Measurements from ENCODE around the gene SMIM28. TPM values are rescaled to one million over a fixed set of nuclear protein-coding genes. Genes with fewer than 3 reads are reported as not detected.

SMIM28 gene
- polyA plus RNA-seq, 3 donors: not detected

DNA sequence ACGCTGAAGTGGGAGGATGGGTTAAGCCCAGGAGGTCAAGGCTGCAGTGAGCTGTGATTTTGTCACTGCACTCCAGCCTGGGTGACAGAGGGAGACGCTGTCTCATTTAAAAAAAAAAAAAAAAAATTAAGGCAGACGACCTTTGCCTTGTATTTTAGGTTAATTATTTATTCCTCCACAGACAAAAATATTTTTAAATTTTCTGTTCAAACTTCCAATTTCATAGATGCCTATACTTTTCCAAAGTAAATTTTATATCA is 6.3 kb upstream of the SMIM28 start:
- DNase-seq (ENCODE audit: extremely low read depth in 1 of 11, low read depth in 9 of 11, low spot score in 4 of 11): no peak

DNA sequence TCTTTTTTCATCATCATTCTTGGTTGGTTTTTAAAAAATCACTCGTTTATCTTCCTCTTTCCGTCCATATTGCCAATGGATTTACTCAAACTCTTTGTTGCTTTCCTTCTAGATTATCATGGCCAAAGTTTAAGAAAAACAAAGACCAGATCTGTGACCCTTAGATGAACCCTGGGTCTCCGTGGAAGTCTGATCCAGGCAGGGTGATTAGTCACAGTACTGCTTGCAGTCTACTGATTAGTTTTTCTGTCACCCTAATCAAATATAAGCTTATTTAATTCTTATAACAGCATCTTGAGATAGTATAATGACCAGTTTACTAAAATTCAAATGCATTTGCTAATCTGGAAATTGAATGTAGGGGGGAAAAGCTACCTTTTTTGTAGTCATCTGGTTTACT is 6.0 kb upstream of the SMIM28 start:
- DNase-seq (ENCODE audit: extremely low read depth in 1 of 11, low read depth in 9 of 11, low spot score in 4 of 11): no peak

DNA sequence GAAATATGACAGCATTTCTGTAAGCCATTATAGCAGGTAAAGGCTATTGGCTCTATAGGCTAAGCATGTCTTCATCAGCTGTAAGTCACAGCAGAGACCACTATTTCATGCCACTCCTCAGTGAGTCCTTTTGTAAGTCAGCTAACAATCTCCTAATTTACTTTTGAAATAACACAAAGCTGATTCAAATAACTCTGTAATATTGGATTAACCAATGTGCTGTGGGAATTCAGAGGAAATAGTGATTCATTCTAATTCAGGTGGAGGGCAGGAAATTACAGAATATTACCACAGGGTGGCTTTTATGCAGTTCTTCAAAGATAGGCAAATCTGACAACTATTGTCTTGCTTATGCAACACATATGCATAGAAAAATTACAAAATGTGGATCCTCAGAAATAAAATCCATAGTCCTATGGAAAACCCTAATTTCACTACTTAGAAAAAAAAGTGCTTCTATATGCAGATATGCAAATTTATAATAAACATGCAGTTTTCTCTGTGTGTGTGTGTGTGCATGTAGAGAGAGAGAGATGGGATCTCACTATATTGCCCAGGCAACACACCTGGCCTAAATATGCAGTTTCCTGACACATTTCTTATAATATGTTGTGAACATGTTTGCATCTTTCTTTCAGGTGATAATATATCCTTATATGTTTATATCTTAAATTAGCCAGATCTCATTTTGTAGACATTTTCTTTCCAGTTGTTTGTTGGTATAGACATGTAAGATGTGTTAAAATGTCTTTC is 4.8 kb upstream of the SMIM28 start:
- DNase-seq (ENCODE audit: extremely low read depth in 1 of 11, low read depth in 9 of 11, low spot score in 4 of 11): no peak

DNA sequence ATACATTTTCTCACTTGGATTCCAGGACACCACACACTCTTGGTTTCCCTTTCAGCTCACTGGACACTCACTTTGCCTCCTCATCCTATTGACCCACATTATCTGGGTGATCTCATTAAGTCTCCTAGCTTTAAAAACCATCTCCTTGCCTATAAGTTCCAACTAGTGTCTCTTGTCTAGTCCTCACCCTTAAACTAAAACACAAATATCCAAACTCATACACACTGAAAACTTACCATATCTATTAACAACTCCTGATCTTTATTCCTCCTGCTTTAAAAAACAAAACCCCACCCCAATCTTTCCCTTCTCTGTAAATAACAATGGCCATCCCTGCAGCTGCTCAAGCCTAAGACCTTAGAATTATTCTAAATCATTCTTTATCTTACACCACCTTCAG is 3.5 kb upstream of the SMIM28 start:
- DNase-seq (ENCODE audit: extremely low read depth in 1 of 11, low read depth in 9 of 11, low spot score in 4 of 11): no peak

DNA sequence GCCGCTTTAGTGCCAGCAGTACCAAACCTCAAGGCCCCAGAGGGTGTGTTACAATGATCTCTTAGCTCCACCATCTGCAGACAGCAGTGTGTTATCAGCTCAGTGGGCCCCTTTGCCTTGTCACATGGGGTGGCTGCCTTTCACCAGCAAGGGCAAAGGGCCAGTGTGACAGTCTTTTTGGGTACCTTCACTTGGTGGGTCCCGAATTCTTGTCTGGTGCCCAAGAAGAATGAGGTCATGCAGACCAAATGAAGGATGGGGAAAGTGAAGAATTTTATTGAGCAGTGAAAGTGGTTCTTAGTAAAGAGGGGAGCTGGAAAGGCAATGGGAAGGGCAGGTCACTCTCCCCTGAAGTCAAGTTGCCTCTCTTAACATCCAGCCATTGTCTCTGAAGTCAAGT is 2.9 kb upstream of the SMIM28 start:
- no peak for DNase-seq (ENCODE audit: extremely low read depth in 1 of 11, low read depth in 9 of 11, low spot score in 4 of 11)

DNA sequence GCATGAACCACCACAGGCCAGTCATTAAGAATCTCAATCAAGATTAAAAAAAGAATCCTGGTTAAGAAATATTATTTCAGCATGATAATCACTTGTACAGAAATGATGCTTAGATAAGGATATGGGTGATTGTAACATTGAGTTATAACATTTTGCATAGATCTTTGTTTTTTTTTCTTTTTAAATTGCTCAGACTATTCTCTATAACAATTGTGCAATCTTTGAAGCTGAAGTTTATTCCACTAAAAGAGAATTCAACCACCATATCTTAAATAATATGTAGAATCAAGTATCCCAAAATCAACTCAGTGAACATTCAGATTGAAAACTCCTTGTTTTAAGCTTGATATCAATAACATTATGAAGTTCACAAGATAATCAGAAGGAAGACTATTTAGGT is 663 bp upstream of the SMIM28 start:
- no peak for DNase-seq (ENCODE audit: extremely low read depth in 1 of 11, low read depth in 9 of 11, low spot score in 4 of 11)

DNA sequence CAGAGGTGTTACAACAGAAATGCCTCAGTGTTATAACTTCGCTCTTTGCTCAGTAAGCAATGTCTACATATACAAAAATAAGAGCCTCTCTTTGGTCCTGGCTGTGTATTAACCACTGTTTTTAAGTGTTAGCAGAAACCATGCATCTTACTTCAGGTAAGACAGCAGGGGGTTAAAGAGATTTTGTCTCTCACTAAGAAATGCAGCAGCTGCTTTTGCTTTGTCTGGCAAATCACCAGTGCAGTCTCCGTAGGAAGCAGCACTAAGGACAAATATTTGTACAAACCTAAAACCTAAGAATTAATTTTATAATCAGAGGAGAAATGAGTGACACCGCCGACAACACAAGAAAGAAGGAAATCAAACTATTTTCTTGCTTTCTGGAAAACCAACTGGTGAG is 758 bp downstream of the SMIM28 start:
- DNase-seq (ENCODE audit: extremely low read depth in 1 of 11, low read depth in 9 of 11, low spot score in 4 of 11): no peak

DNA sequence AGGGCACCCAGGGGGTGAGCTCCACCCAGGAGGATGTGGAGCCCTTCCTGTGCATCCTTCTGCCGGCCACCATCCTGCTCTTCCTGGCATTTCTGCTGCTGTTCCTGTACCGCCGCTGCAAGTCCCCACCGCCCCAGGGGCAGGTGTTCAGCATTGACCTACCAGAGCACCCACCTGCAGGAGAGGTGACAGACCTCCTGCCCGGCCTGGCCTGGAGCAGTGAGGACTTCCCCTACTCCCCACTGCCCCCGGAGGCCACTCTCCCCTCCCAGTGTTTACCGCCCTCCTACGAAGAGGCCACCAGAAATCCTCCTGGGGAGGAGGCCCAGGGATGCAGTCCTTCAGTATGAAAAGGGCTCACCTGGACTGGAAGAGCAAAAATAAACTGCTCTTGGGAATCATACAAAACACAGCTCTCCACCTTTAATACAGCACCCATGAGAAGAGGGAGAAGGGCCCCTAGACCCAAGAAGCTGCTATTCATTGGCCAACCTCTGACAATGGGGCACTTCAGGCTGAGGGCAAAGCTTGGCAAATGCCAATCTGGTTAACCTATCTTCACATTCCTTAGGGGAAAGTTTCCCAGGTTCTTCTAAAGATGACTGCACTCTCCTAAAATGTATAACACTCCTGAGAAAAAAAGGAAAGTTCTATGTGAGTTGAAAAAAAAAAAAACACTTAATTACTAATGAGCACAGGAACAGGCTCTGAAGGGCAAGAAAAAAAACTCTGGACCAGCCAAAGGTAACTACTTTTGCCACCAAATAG is 5.0 kb downstream of the SMIM28 start:
- no peak for DNase-seq (ENCODE audit: extremely low read depth in 1 of 11, low read depth in 9 of 11, low spot score in 4 of 11)

DNA sequence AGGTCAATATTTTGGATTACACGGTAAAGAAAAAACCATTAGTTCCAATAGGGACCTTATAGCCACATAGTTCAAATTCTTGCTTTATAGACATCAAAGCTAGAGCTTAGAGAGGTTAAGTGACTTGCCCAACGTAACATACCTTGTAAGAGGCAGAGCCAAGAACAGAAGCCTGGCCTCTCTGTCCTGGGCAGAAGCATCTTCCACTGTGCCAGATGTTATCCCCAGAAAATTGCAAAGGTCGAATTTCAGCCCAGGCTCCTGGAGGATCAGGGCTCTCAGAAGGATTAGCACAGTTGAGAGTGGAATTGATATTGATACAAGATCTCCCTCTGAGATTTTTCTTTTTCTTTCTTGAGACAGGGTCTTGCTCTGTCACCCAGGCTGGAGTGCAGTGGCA is 6.1 kb downstream of the SMIM28 start:
- DNase-seq (ENCODE audit: extremely low read depth in 1 of 11, low read depth in 9 of 11, low spot score in 4 of 11): no peak

DNA sequence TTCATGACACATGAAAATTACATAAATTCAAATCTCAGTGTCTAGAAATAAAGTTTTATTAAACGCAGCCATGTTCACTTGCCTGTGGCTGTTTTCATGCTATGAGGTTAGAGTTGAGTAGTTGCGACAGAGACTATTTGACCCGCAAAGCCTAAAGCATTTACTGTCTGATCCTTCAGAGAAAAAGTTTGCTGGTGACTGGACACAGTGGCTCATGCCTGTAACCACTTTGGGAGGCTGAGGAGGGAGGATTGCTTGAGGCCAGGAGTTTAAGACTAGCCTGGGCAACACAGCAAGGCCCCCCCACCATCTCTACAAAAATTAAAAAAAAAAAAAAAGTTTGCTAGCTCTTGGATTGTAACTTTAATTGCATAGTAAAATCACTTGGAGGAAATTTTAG is 9.2 kb downstream of the SMIM28 start:
- DNase-seq (ENCODE audit: extremely low read depth in 1 of 11, low read depth in 9 of 11, low spot score in 4 of 11): no peak

DNA sequence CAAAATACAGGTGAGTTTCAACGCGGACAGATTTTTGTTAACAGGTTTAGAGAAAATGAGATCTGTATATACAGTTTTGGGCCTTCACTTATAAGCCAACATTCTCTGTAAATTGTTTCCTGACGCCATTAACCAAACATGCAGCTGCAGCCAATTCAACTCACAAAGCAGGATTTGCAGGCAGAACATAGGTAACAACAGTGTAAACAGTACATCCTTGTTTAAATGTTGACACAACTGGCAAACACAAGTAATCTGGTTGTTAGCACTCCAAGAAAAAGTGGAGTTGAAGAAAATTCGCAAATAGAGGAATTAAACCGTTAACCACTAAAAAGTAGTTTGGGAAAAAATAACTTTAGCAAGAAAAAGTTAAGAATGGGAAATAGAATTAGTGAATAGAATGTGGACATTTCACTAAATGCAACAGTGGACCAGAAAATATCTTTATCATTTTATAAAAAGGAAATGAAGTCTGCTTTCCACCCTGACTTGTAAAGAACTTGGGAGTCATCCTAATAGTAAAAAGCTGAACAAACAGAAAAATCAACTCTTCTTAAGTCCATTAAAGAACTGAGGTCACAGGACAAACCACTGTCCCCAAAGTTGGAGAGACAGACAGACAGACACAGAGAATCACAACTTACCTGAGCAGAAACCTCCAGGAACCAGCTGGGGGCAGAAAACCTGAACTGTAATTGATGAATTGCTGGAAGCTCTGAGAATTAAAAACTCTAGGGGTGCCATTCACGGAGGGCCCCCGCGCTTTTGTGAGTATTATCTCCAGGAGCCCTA is 10.1 kb downstream of the SMIM28 start:
- no peak for DNase-seq (ENCODE audit: extremely low read depth in 1 of 11, low read depth in 9 of 11, low spot score in 4 of 11)

DNA sequence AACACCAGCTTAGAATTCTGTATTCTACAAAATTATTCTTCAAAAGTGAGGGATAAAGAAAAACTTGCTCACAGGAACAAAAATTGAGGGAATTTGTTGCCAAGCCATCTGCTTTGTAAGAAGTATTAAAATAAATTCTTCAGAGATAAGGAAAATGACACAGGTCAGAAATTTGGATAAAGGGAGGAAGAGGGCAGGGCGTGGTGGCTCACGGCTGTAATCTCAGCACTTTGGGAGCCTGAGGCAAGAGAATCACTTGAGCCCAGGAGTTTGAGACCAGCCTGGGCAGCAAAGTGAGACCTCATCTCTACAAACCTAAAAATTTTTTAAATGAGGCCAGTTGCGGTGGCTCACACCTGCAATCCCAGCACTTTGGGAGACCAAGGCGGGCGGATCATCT is 11.8 kb downstream of the SMIM28 start:
- no peak for DNase-seq (ENCODE audit: extremely low read depth in 1 of 11, low read depth in 9 of 11, low spot score in 4 of 11)

DNA sequence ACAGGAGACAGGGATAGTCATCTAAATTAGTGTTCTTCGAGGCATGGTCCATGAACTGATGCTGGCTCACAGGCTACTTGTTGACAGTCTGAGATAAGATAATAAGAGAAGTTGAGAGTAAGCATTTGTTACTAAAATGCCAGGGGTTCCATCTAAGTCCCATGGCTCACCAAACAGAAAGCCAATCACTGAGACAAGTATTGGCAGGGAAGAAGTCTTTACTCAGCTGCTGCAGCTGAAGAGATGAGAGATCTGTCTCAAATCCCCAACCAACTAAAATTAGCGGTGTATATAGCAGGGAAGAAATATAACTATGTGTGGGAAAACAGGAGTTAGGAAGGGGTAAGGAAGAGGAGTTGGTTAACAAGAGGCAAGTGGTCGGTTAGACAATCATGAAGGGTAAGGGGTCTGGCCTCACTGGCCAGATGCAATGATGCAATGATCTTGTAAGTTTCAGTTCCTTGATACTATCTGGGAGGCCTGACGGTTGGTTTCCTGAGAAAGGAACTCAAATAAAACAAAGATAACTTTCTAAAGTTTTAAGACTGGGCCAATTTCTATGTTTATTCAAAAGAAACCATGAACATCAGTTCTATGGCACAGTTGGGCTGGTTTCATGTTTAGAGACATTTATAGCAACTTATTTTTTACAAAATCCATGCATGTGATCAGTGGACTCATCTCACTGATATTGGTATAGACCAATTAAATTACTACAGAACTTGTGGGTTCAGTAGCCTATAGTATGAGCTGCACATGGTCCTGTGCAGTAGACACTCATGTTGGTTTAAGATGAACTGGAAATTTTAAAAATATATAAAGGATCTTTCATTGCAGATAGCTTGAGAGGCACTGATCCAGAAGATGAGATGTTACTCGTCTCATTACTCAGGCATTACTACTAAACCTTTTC is 16.4 kb downstream of the SMIM28 start:
- no peak for DNase-seq (ENCODE audit: extremely low read depth in 1 of 11, low read depth in 9 of 11, low spot score in 4 of 11)

DNA sequence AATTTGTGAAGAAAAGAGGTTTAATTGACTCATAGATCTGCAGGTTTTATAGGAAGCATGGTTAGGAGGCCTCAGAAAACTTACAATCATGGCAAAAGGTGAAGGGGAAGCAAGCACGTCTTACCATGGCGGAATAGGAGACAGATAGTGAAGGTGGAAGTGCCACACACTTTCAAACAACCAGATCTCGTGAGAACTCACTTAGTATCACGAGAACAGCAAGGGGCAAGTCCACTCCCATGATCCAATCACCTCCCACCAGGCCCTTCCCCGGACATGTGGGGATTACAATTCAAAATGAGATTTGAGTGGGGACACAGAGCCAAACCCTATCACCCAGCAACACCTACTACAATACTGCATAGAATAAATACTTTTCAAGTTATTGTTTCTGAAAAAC is 19.0 kb downstream of the SMIM28 start:
- no peak for DNase-seq (ENCODE audit: extremely low read depth in 1 of 11, low read depth in 9 of 11, low spot score in 4 of 11)

DNA sequence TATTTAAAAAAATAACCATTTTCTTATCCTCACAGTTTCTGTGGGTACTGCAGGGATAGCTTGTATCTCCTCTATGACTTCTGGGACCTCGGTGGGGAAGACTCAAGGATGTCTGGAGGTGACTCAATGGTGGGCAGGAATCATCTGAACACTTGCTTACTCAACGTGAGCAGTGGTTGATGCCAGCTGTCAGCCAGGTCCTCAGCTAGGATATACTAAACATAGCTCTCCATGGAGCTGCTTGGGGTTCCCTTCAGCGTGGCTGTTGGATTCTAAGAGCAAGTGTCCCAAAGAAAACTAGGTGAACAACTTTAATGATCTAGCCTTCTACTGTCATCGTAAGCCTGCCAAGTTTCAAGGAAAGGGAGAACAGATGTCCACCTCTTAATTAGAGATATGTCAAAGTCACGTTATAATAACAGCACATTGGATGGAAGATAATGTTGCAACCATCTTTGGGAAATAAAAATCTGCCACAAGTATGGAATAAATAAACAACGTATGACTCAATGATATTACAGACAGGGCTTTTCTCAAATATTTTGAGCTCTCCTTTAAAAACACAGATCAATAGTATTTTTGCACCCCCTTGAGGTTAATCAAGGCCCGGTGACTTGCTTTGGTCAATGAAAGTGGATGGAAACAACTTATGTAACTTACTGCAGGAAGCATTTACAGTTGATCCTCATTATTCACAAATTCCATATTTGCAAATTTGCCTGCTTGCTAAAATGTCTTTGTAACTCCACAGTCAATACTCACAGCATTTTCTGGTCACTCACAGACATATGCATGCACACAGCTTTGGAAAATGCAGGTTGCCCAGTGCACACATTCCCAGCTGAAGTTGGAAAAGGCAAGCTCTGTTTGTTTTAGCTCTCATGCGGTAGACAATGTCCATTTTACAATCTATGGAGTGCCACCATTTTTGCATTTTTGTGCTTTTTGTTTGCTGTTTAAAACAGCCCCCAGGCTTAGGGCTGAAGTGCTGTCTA is 19.7 kb downstream of the SMIM28 start:
- DNase-seq (ENCODE audit: extremely low read depth in 1 of 11, low read depth in 9 of 11, low spot score in 4 of 11): no peak

DNA sequence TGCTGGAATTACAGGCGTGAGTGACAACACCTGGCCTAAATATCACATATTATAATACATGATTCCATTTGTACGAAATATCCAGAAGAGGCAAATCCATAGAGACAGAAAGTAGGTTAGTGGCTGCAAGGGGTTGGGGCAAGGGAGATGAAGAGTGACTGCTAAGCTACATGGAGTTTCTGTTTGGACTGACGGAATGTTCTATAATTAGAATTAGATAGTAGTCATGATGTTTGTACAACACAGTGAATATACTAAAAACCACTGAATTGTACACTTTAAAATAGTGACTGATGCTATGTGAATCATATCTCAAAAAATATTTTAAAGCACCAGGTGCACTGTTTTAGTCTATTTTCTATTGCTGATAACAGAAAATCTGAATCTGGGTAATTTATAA is 22.6 kb downstream of the SMIM28 start:
- DNase-seq (ENCODE audit: extremely low read depth in 1 of 11, low read depth in 9 of 11, low spot score in 4 of 11): no peak

DNA sequence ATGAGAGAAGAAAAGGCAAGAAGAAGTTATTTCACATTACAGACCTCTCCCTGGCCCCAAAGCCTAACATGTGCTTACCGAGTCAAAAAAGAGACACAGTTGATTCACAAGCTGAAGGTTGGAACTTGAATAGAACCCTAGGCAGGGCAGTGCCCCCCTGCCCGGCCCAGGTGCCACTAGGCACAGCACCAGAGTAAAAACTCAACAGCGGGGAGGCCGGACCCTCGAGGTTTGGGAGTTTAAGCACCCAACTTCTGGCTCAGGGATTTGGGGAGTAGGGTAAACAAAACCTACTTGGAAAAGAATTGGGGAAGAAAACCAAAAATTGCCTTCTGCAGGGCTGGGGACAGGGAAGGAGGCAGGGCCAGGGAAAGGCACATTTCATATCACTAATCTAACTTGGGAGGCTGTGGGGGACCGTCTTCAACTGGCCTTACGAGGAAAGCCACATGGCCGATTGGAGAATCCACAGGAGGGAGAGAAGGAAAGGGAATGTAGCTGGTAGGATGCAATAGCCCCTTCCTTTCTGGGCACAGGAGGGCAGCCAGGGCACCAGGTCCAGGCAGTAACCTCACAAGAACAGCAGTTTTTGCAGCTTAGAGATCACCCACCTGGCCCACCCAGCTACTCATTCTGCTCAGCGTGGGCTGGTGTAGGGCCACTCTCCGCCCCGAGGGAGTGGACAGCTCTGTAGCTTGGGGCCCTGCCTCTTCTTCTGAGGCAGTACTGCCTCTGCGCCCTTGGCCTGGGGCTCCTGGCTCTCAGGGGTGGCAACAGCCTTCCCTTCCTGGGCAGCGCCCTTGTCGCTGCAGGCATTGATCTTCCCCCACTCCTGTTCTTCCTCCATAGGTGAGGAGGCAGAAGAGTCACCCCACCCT is 24.5 kb downstream of the SMIM28 start:
- DNase-seq (ENCODE audit: extremely low read depth in 1 of 11, low read depth in 9 of 11, low spot score in 4 of 11): no peak

Data from renal cortex interstitium (tissue), 11 donors.